Mesothelial cell of epicardium (in vitro differentiated cells): ENCODE results near the gene GANAB. TPM values are rescaled to one million over a fixed set of nuclear protein-coding genes. Genes with fewer than 3 reads are reported as not detected.

ENCODE experiments used
- DNase-seq, 2 experiments: peaks; one replicate each; pipeline ENCODE4 v3.0.0; 2021; ENCODE audit warnings: low spot score in 2 of 2; ENCODE audit not compliant: unreplicated experiment in 2 of 2
- H3K27ac Mint-ChIP-seq: 2 replicates; pipeline ENCODE4 v1.8.0; 2021; ENCODE audit warnings: mixed read lengths
- H3K27me3 Mint-ChIP-seq: 2 replicates; pipeline ENCODE4 v1.8.0; 2021; ENCODE audit warnings: low read depth, mixed read lengths
- H3K36me3 Mint-ChIP-seq: 2 replicates; pipeline ENCODE4 v1.8.0; 2021; ENCODE audit warnings: mixed read lengths
- H3K4me1 Mint-ChIP-seq: 2 replicates; pipeline ENCODE4 v1.8.0; 2021; ENCODE audit warnings: mixed read lengths
- H3K4me3 Mint-ChIP-seq: 2 replicates; pipeline ENCODE4 v1.8.0; 2021; ENCODE audit warnings: mild to moderate bottlenecking, moderate library complexity, mixed read lengths
- H3K9me3 Mint-ChIP-seq: 2 replicates; pipeline ENCODE4 v1.8.0; 2021; ENCODE audit warnings: mixed read lengths
- CTCF ChIP-seq: fragments of 200-600 bp; sonication (generic); IDR thresholded peaks from one replicate; pipeline ENCODE4 v1.5.0; 2021; ENCODE audit warnings: antibody characterized with exemption; ENCODE audit not compliant: unreplicated experiment
- total RNA-seq: library from RNA; stranded (reverse); gene quantifications from 3 replicates; pipeline ENCODE4 v1.2.1, GENCODE V29; 2021

GANAB gene
- total RNA-seq, 1 donor from 2014 or later: 324 TPM

GRCh38 chr11:62599901-62600300 lies 46.5 kb downstream of the GANAB start:
- Mint-ChIP-seq H3K36me3 (peaks cover 27% of the 10 kb centered on the region), H3K27me3 (peaks cover 4% of the 10 kb centered on the region), H3K4me3 (peak overlapping the region; percentile 81), H3K9me3 (no peaks in the 10 kb centered on the region), H3K27ac (peak overlapping the region; percentile 82), H3K4me1 (peaks cover 33% of the 10 kb centered on the region)
- no peak for DNase-seq
- TF ChIP-seq CTCF: no peak

DNA sequence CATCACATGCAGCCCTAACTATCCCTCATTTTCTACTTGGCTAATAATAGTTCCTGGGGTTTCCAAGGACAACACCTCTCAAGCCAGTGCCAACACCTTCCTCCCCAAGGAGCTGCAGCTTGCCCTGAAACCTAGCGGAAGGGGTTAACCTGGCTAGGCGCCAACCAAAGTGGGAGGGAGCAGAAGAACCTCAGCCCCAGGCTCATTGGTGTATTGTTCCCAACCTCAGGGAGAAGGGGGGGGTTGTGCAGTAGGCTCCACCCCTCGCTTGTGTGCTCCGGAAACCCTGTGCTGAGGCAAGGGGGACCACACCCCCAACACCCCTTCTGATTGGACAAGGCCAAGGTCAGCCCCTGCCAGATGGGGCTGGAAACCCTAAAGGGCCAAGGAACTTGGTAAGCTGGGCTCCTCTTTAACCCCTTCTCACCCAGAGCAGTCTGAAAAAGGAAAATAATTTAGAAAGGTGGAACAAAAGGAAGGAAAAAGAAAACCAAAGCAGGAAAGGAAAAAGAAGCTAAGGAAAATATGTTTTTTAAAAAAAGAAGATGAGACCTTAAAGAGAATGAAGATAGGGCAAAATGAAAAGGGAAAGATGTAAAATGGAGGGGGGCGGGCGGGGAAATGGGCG lies 47.2 kb downstream of the GANAB start:
- H3K4me3 Mint-ChIP-seq: peak overlapping the region; percentile 81
- H3K27me3 Mint-ChIP-seq: peaks cover 4% of the 10 kb centered on the region
- DNase-seq: peak; percentile 79 to 86
- H3K27ac Mint-ChIP-seq: peak overlapping the region; percentile 82
- no peak for TF ChIP-seq CTCF
- peaks cover 30% of the 10 kb centered on the region for H3K36me3 Mint-ChIP-seq
- H3K4me1 Mint-ChIP-seq: peaks cover 33% of the 10 kb centered on the region
- no peaks in the 10 kb centered on the region for H3K9me3 Mint-ChIP-seq

- no peak for TF ChIP-seq CTCF
- no peak overlapping the region for H3K27ac Mint-ChIP-seq
- no peak overlapping the region for H3K4me3 Mint-ChIP-seq
- peaks cover 36% of the 10 kb centered on the region for H3K36me3 Mint-ChIP-seq
- H3K4me1 Mint-ChIP-seq: peaks cover 35% of the 10 kb centered on the region
- no peaks in the 10 kb centered on the region for H3K27me3 Mint-ChIP-seq
- H3K9me3 Mint-ChIP-seq: no peaks in the 10 kb centered on the region
- DNase-seq: no peak
These were observed 51.3 kb downstream of the GANAB start for GRCh38 chr11:62595124-62595523.

DNA sequence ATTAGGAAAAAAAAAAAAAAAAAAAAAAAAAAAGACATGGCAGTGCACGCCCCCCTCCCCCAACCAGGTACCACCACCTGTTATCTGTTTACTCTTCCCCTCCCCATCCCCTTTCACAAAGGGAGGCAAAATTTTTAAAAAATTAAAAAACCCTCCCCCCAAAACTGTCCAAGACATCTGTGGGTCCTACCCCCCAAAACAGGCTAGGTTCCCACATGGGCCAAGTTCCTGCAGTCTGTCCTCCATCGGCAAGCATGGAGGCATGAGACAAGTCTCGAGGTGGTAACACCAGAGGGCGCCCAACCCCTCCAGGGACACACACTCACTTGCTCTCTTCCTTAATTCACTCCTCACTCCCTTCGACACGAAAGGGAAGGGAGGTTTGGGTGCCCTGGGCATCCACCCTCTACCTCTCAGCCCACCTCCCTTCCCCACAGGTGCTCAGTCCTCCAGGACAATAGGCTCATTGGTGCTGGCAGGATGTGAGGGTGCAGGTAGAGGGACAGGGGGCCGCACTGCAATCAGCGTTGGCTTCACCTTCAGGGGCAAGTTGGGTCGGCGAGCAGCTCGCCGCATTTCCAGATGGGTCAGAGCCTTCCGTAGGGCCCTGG lies 52.9 kb downstream of the GANAB start:
- peak overlapping the region; percentile 38 for H3K4me3 Mint-ChIP-seq
- peak overlapping the region; percentile 85 for H3K27ac Mint-ChIP-seq
- no peak for TF ChIP-seq CTCF
- H3K4me1 Mint-ChIP-seq: peaks cover 25% of the 10 kb centered on the region
- H3K36me3 Mint-ChIP-seq: peaks cover 32% of the 10 kb centered on the region
- H3K27me3 Mint-ChIP-seq: no peaks in the 10 kb centered on the region
- H3K9me3 Mint-ChIP-seq: no peaks in the 10 kb centered on the region
- DNase-seq: peak in 1 of 2 experiments; percentile 66

DNA sequence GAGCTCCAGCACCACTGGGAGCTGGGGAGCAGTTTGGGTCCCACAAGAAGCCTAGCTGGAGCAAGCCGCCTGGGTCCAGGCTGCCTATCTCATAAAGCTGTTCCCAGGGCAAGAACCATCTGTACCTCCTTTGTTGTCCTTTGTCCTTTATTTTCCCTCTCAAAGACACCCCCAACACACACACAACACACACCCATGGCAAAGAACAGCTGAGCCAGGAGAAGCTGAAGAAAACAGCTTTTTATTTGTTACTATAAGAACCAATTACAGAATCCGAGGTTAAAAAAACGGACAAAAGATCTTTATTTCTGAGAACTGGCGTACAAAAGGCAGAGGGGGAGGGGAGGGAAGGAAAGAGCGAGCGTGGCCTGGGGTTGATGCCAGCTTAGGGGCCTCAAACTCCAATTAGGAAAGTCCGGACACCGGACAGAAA lies 53.4 kb downstream of the GANAB start:
- H3K27ac Mint-ChIP-seq: no peak overlapping the region
- H3K36me3 Mint-ChIP-seq: peaks cover 28% of the 10 kb centered on the region
- H3K4me3 Mint-ChIP-seq: no peak overlapping the region
- DNase-seq: no peak
- no peaks in the 10 kb centered on the region for H3K27me3 Mint-ChIP-seq
- H3K9me3 Mint-ChIP-seq: no peaks in the 10 kb centered on the region
- TF ChIP-seq CTCF: no peak
- H3K4me1 Mint-ChIP-seq: peaks cover 24% of the 10 kb centered on the region
